Loucy (cell line): ENCODE data around the gene TRPM2.

ENCODE experiments used
- H2AFZ ChIP-seq: fragments of 200-600 bp; sonication (generic); 2 replicates; pipeline ENCODE4 v1.6.0; 2016; ENCODE audit warnings: antibody characterized with exemption, mild to moderate bottlenecking, low read length, moderate library complexity
- H3F3A ChIP-seq: fragments of 200-600 bp; 2 replicates; pipeline ENCODE4 v1.6.0; 2016; ENCODE audit warnings: antibody characterized with exemption, low read depth, mild to moderate bottlenecking
- H3K27me3 ChIP-seq: fragments of 200-600 bp; sonication (generic); 2 replicates; pipeline ENCODE4 v1.6.1; 2014; ENCODE audit warnings: low read length, mild to moderate bottlenecking; ENCODE audit not compliant: insufficient read depth, poor library complexity, severe bottlenecking
- H3K36me3 ChIP-seq: fragments of 200-600 bp; sonication (generic); 2 replicates; pipeline ENCODE4 v1.6.1; 2016; ENCODE audit warnings: low read length; ENCODE audit not compliant: insufficient read depth
- H3K4me1 ChIP-seq: fragments of 200-600 bp; sonication (generic); 2 replicates; pipeline ENCODE4 v1.5.1; 2014; ENCODE audit warnings: low read length, mild to moderate bottlenecking; ENCODE audit not compliant: insufficient read depth, poor library complexity, severe bottlenecking
- H3K4me2 ChIP-seq: fragments of 200-600 bp; sonication (generic); 2 replicates; pipeline ENCODE4 v1.6.0; 2014; ENCODE audit warnings: antibody characterized with exemption, low read length, low read depth, mild to moderate bottlenecking; ENCODE audit not compliant: poor library complexity, severe bottlenecking
- H3K4me3 ChIP-seq: fragments of 200-600 bp; sonication (generic); 2 replicates; pipeline ENCODE4 v1.5.1; 2014; ENCODE audit warnings: low read length, mild to moderate bottlenecking, mixed read lengths; ENCODE audit not compliant: poor library complexity, severe bottlenecking
- H3K79me2 ChIP-seq: fragments of 200-600 bp; sonication (generic); 2 replicates; pipeline ENCODE4 v1.6.1; 2014; ENCODE audit warnings: low read length; ENCODE audit not compliant: insufficient read depth
- H3K9ac ChIP-seq: fragments of 200-600 bp; sonication (generic); 2 replicates; pipeline ENCODE4 v1.6.0; 2014; ENCODE audit warnings: mild to moderate bottlenecking, low read depth, low read length, moderate library complexity; ENCODE audit not compliant: poor library complexity, severe bottlenecking
- H3K9me2 ChIP-seq: fragments of 200-600 bp; sonication (generic); replicated peaks from 2 replicates; pipeline ENCODE4 v1.6.1; 2016; ENCODE audit warnings: low read depth, low read length, mixed read lengths
- H3K9me3 ChIP-seq: fragments of 200-600 bp; sonication (generic); 2 replicates; pipeline ENCODE4 v1.6.1; 2014; ENCODE audit warnings: mild to moderate bottlenecking, antibody characterized with exemption, low read length, low read depth; ENCODE audit not compliant: insufficient read depth
- H4K20me1 ChIP-seq: fragments of 200-600 bp; sonication (generic); 2 replicates; pipeline ENCODE4 v1.6.0; 2014; ENCODE audit warnings: antibody characterized with exemption, low read length, mild to moderate bottlenecking; ENCODE audit not compliant: insufficient read depth, poor library complexity, severe bottlenecking
- CTCF ChIP-seq: fragments of 200-600 bp; sonication (generic); conservative IDR thresholded peaks from 2 replicates; pipeline ENCODE4 v1.5.1; 2014; ENCODE audit warnings: mild to moderate bottlenecking, antibody characterized with exemption, low read length
- EZH2phosphoT487 ChIP-seq: fragments of 200-600 bp; IDR thresholded peaks from 2 replicates; pipeline ENCODE4 v1.6.1; 2018; ENCODE audit warnings: antibody characterized with exemption, mild to moderate bottlenecking, moderate library complexity, borderline replicate concordance

Gene TRPM2

GRCh38 chr21:44321846-44322450 lies 31.5 kb upstream of the TRPM2 start:
- Histone ChIP-seq H3K27me3 (no peaks in the 10 kb centered on the region), H4K20me1 (no peaks in the 10 kb centered on the region), H3K36me3 (peaks cover 45% of the 10 kb centered on the region; the same call in 1 of the 2 replicates)

GRCh38 chr21:44322621-44323325 lies 30.6 kb upstream of the TRPM2 start:
- Histone ChIP-seq H4K20me1 (no peaks in the 10 kb centered on the region), H3K9me3 (no peaks in the 10 kb centered on the region), H3F3A (no peaks in the 10 kb centered on the region), H3K9me2 (no peaks in the 10 kb centered on the region), H3K27me3 (no peaks in the 10 kb centered on the region), H3K9ac (no peak overlapping the region), H3K79me2 (no peaks in the 10 kb centered on the region), H2AFZ (no peak overlapping the region), H3K4me3 (no peak overlapping the region), H3K4me1 (no peaks in the 10 kb centered on the region), H3K36me3 (peaks cover 41% of the 10 kb centered on the region; the same call in 1 of the 2 replicates), H3K4me2 (no peak overlapping the region)
- no peak for TF ChIP-seq CTCF
- no peak for TF ChIP-seq EZH2phosphoT487

More at GRCh38 chr21:44321846-44322450, 31.5 kb upstream of the TRPM2 start:
- H3K9me2 ChIP-seq = no peaks in the 10 kb centered on the region
- H3K4me2 ChIP-seq = no peak overlapping the region
- no peak overlapping the region for H2AFZ ChIP-seq
- H3K9ac ChIP-seq = no peak overlapping the region
- TF ChIP-seq CTCF (no peak), EZH2phosphoT487 (no peak)
- no peaks in the 10 kb centered on the region for H3K79me2 ChIP-seq
- no peaks in the 10 kb centered on the region for H3K4me1 ChIP-seq
- H3F3A ChIP-seq = no peaks in the 10 kb centered on the region
- H3K9me3 ChIP-seq = no peaks in the 10 kb centered on the region
- no peak overlapping the region for H3K4me3 ChIP-seq

GRCh38 chr21:44323591-44323990 lies 29.8 kb upstream of the TRPM2 start:
- no peaks in the 10 kb centered on the region for H4K20me1 ChIP-seq
- no peak overlapping the region for H3K4me3 ChIP-seq
- TF ChIP-seq EZH2phosphoT487 (no peak), CTCF (no peak)
- H3K9ac ChIP-seq = no peak overlapping the region
- no peaks in the 10 kb centered on the region for H3F3A ChIP-seq
- H3K9me3 ChIP-seq = no peaks in the 10 kb centered on the region
- H3K79me2 ChIP-seq = no peaks in the 10 kb centered on the region
- no peaks in the 10 kb centered on the region for H3K9me2 ChIP-seq
- H3K36me3 ChIP-seq = peaks cover 33% of the 10 kb centered on the region; the same call in 1 of the 2 replicates
- H3K27me3 ChIP-seq = no peaks in the 10 kb centered on the region
- no peak overlapping the region for H3K4me2 ChIP-seq
- no peak overlapping the region for H2AFZ ChIP-seq
- H3K4me1 ChIP-seq = no peaks in the 10 kb centered on the region
